Lung (tissue), 12 donors: ENCODE data around the gene EFNA3. TPM values are rescaled to one million over a fixed set of nuclear protein-coding genes. Genes with fewer than 3 reads are reported as not detected.
A peak's percentile ranks its signal among the peaks of the same experiment; 100 is the strongest.
"Not testable (repeated sequence)": the region's sequence is repeated elsewhere in the genome, so short reads cannot be mapped to it uniquely, and the experiment has no call there.

Source experiments
- ATAC-seq: fragments of 200-7000 bp; cut with Tn5 transposase; one replicate; pipeline ENCODE4 v1.9.1; 2020; ENCODE audit warnings: moderate number of reproducible peaks; ENCODE audit not compliant: insufficient read depth, low FRiP score
- DNase-seq, 3 donors: peaks; one replicate each; pipeline ENCODE4 v3.0.0-alpha.2; 2013 to 2017
- H3K27ac ChIP-seq, 2 donors: one replicate each; pipeline ENCODE4 v1.5.1; 2013; ENCODE audit warnings: mild to moderate bottlenecking in 2 of 2, moderate library complexity in 2 of 2, control low read depth in 1 of 2, inconsistent platforms in 1 of 2, low read depth in 1 of 2, low read length in 1 of 2
- H3K27me3 ChIP-seq, 3 donors: one replicate each; pipeline ENCODE4 v1.5.1; 2013; ENCODE audit warnings: low read length in 2 of 3; ENCODE audit not compliant: control insufficient read depth in 3 of 3, insufficient read depth in 3 of 3
- H3K36me3 ChIP-seq, 4 donors: one replicate each; pipeline ENCODE4 v1.5.1; 2013; ENCODE audit warnings: low read length in 4 of 4, mild to moderate bottlenecking in 1 of 4, moderate library complexity in 1 of 4; ENCODE audit not compliant: control insufficient read depth in 4 of 4, insufficient read depth in 4 of 4
- H3K4me1 ChIP-seq, 5 donors: one replicate each; pipeline ENCODE4 v1.5.1; 2013; ENCODE audit warnings: low read length in 5 of 5, mild to moderate bottlenecking in 2 of 5, moderate library complexity in 1 of 5; ENCODE audit not compliant: control insufficient read depth in 5 of 5, insufficient read depth in 5 of 5
- H3K4me3 ChIP-seq: one replicate; pipeline ENCODE4 v1.5.1; 2013; ENCODE audit warnings: mild to moderate bottlenecking, control low read depth, moderate library complexity
- H3K9ac ChIP-seq, 2 donors: one replicate each; pipeline ENCODE4 v1.5.1; 2013; ENCODE audit warnings: low read length in 2 of 2, control low read depth in 1 of 2; ENCODE audit not compliant: insufficient read depth in 1 of 2
- H3K9me3 ChIP-seq, 4 donors: one replicate each; pipeline ENCODE4 v1.5.1; 2013; ENCODE audit warnings: low read length in 3 of 4, mild to moderate bottlenecking in 1 of 4, moderate library complexity in 1 of 4; ENCODE audit not compliant: control insufficient read depth in 4 of 4, insufficient read depth in 3 of 4
- CTCF ChIP-seq: IDR thresholded peaks from 2 replicates; pipeline ENCODE4 v1.5.1; 2012; ENCODE audit warnings: mild to moderate bottlenecking; ENCODE audit errors: control extremely low read depth, extremely low read depth
- WGBS, 2 donors: extraction: QIAGEN DNeasy Blood & Tissue Kit; methylation state at CpG; one replicate each; pipeline ENCODE4 v1.1.7; 2013; 5-methylcytosine and 5-hydroxymethylcytosine counted together
- polyA plus RNA-seq, 2 donors: library from polyadenylated mRNA; stranded (reverse); fragments of 200-250 nt; gene quantifications; one replicate each; pipeline ENCODE4 v1.2.1, GENCODE V29; 2013
- total RNA-seq, 2 donors: library from RNA; depleted of rRNA in 1 of 2; stranded (reverse); fragments of >200 nt in 1 of 2; gene quantifications; one replicate each; pipeline ENCODE4 v1.2.1, GENCODE V29; 2014 to 2021
- donor health status: control.
- donor health status: control.
- donor health status: Bipolar disorder and iron deficiency.
- donor health status: healthy.
- donor health status: DM: yes; HTN: yes; CAD: no.

EFNA3 gene
- total and polyA plus RNA-seq, 4 donors, result 1.1 to 1.9 (median 1.6) TPM

- Histone ChIP-seq H3K27me3 (no peaks in the 10 kb centered on the region), H3K27ac (peak overlapping the region in 1 of 2 donors; percentile 73), H3K9me3 (peaks cover 0 to 2% (median 0%) of the 10 kb centered on the region in 4 donors), H3K36me3 (no peaks in the 10 kb centered on the region), H3K4me1 (peaks cover 0 to 10% (median 0%) of the 10 kb centered on the region in 5 donors), H3K4me3 (no peak overlapping the region), H3K9ac (no peak overlapping the region)
- peak; percentile 72 for ATAC-seq
- 51 to 69% methylated on average over 5 of the region's 5 CpGs for WGBS, 2 donors
- DNase-seq, result no peak
- TF ChIP-seq CTCF, result no peak
These were observed 37.6 kb downstream of the EFNA3 start for GRCh38 chr1:155116113-155116764.

GRCh38 chr1:155117610-155118009 lies 39.0 kb downstream of the EFNA3 start:
- Histone ChIP-seq H3K4me1 (peaks cover 0 to 13% (median 0%) of the 10 kb centered on the region in 5 donors), H3K9ac (no peak overlapping the region), H3K27me3 (no peaks in the 10 kb centered on the region), H3K27ac (no peak overlapping the region), H3K4me3 (no peak overlapping the region), H3K36me3 (no peaks in the 10 kb centered on the region), H3K9me3 (peaks cover 0 to 2% (median 0%) of the 10 kb centered on the region in 4 donors)
- no peak for TF ChIP-seq CTCF
- no peak for DNase-seq
- no peak for ATAC-seq
- WGBS, 2 donors, result 76 to 82% methylated on average over 4 of the region's 4 CpGs

DNA sequence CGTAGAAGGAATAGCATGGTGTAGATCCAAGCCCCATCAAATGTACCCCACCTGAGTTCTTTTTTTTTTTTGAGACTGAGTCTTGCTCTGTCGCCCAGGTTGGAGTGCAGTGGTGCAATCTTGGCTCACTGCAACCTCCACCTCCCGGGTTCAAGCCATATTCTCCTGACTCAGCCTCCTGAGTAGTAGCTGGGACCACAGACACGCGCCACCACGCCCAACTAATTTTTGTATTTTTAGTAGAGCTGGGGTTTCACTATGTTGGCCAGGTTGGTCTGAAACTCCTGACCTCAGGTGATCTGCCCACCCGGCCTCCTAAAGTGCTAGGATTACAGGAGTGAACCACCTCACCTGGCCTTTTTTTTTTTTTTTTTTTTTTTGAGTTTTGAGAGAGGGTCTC lies 39.5 kb downstream of the EFNA3 start:
- H3K9ac ChIP-seq, ATAC-seq, H3K36me3 ChIP-seq, H3K27me3 ChIP-seq, H3K9me3 ChIP-seq, DNase-seq, H3K27ac ChIP-seq, H3K4me3 ChIP-seq: not testable (repeated sequence)
- peaks cover 0 to 13% (median 0%) of the 10 kb centered on the region in 5 donors for H3K4me1 ChIP-seq
- 88 to 96% methylated on average over 7 of the region's 7 CpGs for WGBS, 2 donors

GRCh38 chr1:155120253-155120652 lies 41.6 kb downstream of the EFNA3 start:
- Histone ChIP-seq H3K27me3 (peaks cover 0 to 4% (median 0%) of the 10 kb centered on the region in 3 donors), H3K4me3 (no peak overlapping the region)
- TF ChIP-seq CTCF, result no peak

More at GRCh38 chr1:155120253-155120652, 41.6 kb downstream of the EFNA3 start:
- peaks cover 0 to 2% (median 0%) of the 10 kb centered on the region in 4 donors for H3K9me3 ChIP-seq
- H3K27ac ChIP-seq, result peak overlapping the region in 1 of 2 donors; percentile 85
- DNase-seq (no peak), ATAC-seq (no peak)
- peaks cover 0 to 20% (median 0%) of the 10 kb centered on the region in 5 donors for H3K4me1 ChIP-seq
- H3K9ac ChIP-seq, result no peak overlapping the region
- no peaks in the 10 kb centered on the region for H3K36me3 ChIP-seq
- 76 to 82% methylated on average over 6 of the region's 6 CpGs for WGBS, 2 donors
